ENCODE results near the gene ARIH1.

The ARIH1 gene

GRCh38 chr15:72463702-72464101, 10.4 kb upstream of the ARIH1 start (continued):
- TF ChIP-seq, protein P1, sequence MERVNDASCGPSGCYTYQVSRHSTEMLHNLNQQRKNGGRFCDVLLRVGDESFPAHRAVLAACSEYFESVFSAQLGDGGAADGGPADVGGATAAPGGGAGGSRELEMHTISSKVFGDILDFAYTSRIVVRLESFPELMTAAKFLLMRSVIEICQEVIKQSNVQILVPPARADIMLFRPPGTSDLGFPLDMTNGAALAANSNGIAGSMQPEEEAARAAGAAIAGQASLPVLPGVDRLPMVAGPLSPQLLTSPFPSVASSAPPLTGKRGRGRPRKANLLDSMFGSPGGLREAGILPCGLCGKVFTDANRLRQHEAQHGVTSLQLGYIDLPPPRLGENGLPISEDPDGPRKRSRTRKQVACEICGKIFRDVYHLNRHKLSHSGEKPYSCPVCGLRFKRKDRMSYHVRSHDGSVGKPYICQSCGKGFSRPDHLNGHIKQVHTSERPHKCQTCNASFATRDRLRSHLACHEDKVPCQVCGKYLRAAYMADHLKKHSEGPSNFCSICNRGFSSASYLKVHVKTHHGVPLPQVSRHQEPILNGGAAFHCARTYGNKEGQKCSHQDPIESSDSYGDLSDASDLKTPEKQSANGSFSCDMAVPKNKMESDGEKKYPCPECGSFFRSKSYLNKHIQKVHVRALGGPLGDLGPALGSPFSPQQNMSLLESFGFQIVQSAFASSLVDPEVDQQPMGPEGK (CRISPR knock-in tag; IDR thresholded peaks at IDR 0.05; ENCODE audit: borderline replicate concordance): no peak

- no peak for ATAC-seq
- TF ChIP-seq ESRRG (CRISPR knock-in tag; IDR thresholded peaks at IDR 0.05) (no peak), TCF4 (CRISPR knock-in tag; IDR thresholded peaks at IDR 0.05; ENCODE audit: borderline replicate concordance) (no peak), ZNF70 (CRISPR knock-in tag; IDR thresholded peaks at IDR 0.05) (no peak), PPARA (CRISPR knock-in tag; IDR thresholded peaks at IDR 0.05; ENCODE audit: borderline replicate concordance) (no peak), TOX (CRISPR knock-in tag; IDR thresholded peaks at IDR 0.05; ENCODE audit: borderline replicate concordance) (no peak)
These were observed 9.9 kb upstream of the ARIH1 start for GRCh38 chr15:72464251-72464650.

- TF ChIP-seq ZC3H10 (CRISPR knock-in tag; IDR thresholded peaks at IDR 0.05): no peak
- TF ChIP-seq BACH2 (CRISPR knock-in tag; IDR thresholded peaks at IDR 0.05; ENCODE audit: borderline replicate concordance): no peak
- ATAC-seq: no peak
These were observed 6.0 kb upstream of the ARIH1 start for GRCh38 chr15:72468103-72468502.

DNA sequence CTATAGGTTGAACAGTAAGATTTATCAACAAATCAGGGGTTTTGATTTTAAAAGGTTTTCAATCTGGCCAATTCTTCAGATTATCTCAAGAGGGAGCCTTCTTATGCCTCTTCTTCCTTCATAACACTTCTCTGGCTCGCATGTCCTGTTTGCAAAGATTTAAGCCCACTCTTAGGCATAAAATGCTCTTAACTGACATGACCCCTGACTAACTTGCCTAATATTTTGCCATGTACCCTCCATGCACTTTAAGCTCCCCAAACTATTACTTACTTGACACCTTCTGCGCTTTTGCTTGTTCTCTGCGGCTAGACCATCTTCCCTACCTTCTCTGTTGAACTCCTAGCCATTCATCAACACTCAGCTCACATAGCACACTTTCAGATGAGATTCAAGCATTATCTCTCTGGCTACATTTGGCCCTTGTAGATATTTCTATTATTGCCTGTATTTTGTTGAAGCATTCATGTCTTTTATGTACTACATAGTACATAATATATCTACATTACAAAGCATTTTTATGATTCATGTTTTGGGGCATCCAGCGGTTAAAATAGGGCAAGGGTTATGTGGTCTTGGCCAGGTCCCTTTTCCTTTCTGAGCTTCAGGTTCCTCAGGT, 1.0 kb upstream of the ARIH1 start:
- TF ChIP-seq ZFP3 (CRISPR knock-in tag; IDR thresholded peaks at IDR 0.05) (peak; percentile 97), ESRRG (CRISPR knock-in tag; IDR thresholded peaks at IDR 0.05) (no peak)
- ATAC-seq: no peak

DNA sequence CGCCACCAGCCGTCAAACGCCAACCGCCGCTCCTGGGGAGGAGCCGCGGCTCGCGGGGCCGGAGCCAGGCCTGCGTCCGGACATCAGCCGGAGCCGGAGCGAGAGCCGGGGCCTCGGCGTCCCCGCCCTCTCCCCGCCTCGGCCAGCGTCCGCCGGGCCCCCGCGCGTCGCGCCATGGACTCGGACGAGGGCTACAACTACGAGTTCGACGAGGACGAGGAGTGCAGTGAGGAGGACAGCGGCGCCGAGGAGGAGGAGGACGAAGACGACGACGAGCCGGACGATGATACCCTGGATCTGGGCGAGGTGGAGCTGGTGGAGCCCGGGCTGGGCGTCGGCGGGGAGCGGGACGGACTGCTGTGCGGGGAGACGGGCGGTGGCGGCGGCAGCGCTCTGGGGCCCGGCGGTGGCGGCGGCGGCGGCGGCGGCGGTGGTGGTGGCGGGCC, 359 bp downstream of the ARIH1 start:
- ATAC-seq: peak; percentile 9
- TF ChIP-seq ZC3H10 (CRISPR knock-in tag; IDR thresholded peaks at IDR 0.05) (no peak), POU6F1 (CRISPR knock-in tag; IDR thresholded peaks at IDR 0.05; ENCODE audit: borderline replicate concordance, low read depth) (no peak), ISL1 (CRISPR knock-in tag; IDR thresholded peaks at IDR 0.05) (no peak), GLIS3 (CRISPR knock-in tag; IDR thresholded peaks at IDR 0.05) (no peak), ZNF8 (CRISPR knock-in tag; IDR thresholded peaks at IDR 0.05) (no peak), RARB (CRISPR knock-in tag; IDR thresholded peaks at IDR 0.05) (no peak), ZNF565 (CRISPR knock-in tag; conservative IDR thresholded peaks at IDR 0.05; ENCODE audit: low read depth) (no peak), SNAI2 (CRISPR knock-in tag; IDR thresholded peaks at IDR 0.05) (no peak), OSR1 (CRISPR knock-in tag; IDR thresholded peaks at IDR 0.05) (no peak)
- TF ChIP-seq, protein P2, sequence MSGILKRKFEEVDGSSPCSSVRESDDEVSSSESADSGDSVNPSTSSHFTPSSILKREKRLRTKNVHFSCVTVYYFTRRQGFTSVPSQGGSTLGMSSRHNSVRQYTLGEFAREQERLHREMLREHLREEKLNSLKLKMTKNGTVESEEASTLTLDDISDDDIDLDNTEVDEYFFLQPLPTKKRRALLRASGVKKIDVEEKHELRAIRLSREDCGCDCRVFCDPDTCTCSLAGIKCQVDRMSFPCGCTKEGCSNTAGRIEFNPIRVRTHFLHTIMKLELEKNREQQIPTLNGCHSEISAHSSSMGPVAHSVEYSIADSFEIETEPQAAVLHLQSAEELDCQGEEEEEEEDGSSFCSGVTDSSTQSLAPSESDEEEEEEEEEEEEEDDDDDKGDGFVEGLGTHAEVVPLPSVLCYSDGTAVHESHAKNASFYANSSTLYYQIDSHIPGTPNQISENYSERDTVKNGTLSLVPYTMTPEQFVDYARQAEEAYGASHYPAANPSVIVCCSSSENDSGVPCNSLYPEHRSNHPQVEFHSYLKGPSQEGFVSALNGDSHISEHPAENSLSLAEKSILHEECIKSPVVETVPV (CRISPR knock-in tag; IDR thresholded peaks at IDR 0.05): no peak

DNA sequence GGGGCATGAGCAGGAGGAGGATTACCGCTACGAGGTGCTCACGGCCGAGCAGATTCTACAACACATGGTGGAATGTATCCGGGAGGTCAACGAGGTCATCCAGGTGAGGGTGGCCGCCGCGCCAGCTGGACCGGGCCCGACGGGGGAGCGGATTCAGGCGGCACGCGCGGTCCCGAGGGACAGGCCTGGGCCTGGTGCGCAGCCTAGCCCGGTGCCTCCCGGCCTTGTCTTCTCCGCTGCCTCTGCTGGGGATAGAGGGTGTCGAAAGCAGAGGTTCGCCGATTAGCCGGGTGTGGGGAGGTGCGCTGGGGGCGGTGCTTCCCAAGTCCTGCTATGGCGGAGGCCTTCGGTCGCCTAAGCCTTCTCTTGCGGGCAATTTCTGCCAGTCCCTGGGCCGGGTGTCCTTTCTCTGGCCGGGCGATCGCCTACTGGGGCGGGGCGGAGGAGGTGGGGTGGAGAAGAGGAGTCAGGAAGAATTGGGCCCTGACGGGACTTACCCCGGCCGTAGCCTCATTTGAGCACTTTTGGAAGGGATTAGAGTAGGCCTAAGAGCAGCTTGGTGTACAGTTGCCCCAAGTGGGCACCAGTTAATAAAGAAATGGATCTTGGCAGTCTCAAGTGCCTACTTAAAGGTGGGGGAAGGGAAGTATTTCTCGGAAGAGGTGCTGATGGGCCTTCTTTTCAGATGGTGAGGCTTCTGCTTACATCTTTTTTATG, 940 bp downstream of the ARIH1 start:
- peak; percentile 67 for ATAC-seq
- no peak for TF ChIP-seq TOX (CRISPR knock-in tag; IDR thresholded peaks at IDR 0.05; ENCODE audit: borderline replicate concordance)
- TF ChIP-seq, protein P2 (CRISPR knock-in tag; IDR thresholded peaks at IDR 0.05): no peak
- no peak for TF ChIP-seq CSDC2 (CRISPR knock-in tag; IDR thresholded peaks at IDR 0.05)
- TF ChIP-seq PPARA (CRISPR knock-in tag; IDR thresholded peaks at IDR 0.05; ENCODE audit: borderline replicate concordance): no peak
- no peak for TF ChIP-seq TCF4 (CRISPR knock-in tag; IDR thresholded peaks at IDR 0.05; ENCODE audit: borderline replicate concordance)
- no peak for TF ChIP-seq CREB5 (CRISPR knock-in tag; IDR thresholded peaks at IDR 0.05; ENCODE audit: low read depth)
- TF ChIP-seq, protein P1 (CRISPR knock-in tag; IDR thresholded peaks at IDR 0.05; ENCODE audit: borderline replicate concordance): no peak
- TF ChIP-seq ESRRG (CRISPR knock-in tag; IDR thresholded peaks at IDR 0.05): no peak
- TF ChIP-seq RARB (CRISPR knock-in tag; IDR thresholded peaks at IDR 0.05): no peak
